Measurements from ENCODE around the gene XXYLT1. TPM values are rescaled to one million over a fixed set of nuclear protein-coding genes. Genes with fewer than 3 reads are reported as not detected.

The XXYLT1 gene
- total RNA-seq, 1 experiment from 2014 or later: 53.9 TPM

- no TSS peak for BruUV-seq (replicated peaks)
- no peaks in the 10 kb centered on the region for H3K36me3 ChIP-seq (ENCODE audit: insufficient read depth, low read length, poor library complexity, severe bottlenecking)
- no peaks in the 10 kb centered on the region for H3K9me3 ChIP-seq (ENCODE audit: low read depth, low read length, poor library complexity, severe bottlenecking)
- TF ChIP-seq EZH2 (IDR thresholded peaks at IDR 0.05; ENCODE audit: borderline replicate concordance, low read depth, low read length, poor library complexity, severe bottlenecking) (no peak), CTCF (conservative IDR thresholded peaks at IDR 0.05; ENCODE audit: low read depth, low read length) (no peak)
- no peak overlapping the region for H3K4me3 ChIP-seq (ENCODE audit: low read depth, low read length, poor library complexity, severe bottlenecking)
- DNase-seq (ENCODE audit: low spot score): no peak
- CTCF ChIA-PET: no interaction called here
- POLR2A ChIA-PET (ENCODE audit: low non-redundant PET): no interaction called here
- H3K27me3 ChIP-seq (replicated peaks; ENCODE audit: insufficient read depth, low read depth, low read length, poor library complexity): no peaks in the 10 kb centered on the region
- no peaks in the 10 kb centered on the region for H3K4me1 ChIP-seq (ENCODE audit: insufficient read depth, low read length, poor library complexity, severe bottlenecking)
- intact Hi-C loops (cut with micrococcal nuclease; ENCODE audit: unreplicated experiment): no loop called here
- no peak overlapping the region for H3K27ac ChIP-seq (ENCODE audit: low read depth, low read length, poor library complexity, severe bottlenecking)
Observed at GRCh38 chr3:195058336-195059005, 212.5 kb downstream of the XXYLT1 start.

GRCh38 chr3:195057716-195058115, 213.2 kb downstream of the XXYLT1 start:
- Histone ChIP-seq H3K27ac (ENCODE audit: low read depth, low read length, poor library complexity, severe bottlenecking) (no peak overlapping the region), H3K9me3 (ENCODE audit: low read depth, low read length, poor library complexity, severe bottlenecking) (no peaks in the 10 kb centered on the region), H3K4me3 (ENCODE audit: low read depth, low read length, poor library complexity, severe bottlenecking) (no peak overlapping the region), H3K36me3 (ENCODE audit: insufficient read depth, low read length, poor library complexity, severe bottlenecking) (no peaks in the 10 kb centered on the region), H3K4me1 (ENCODE audit: insufficient read depth, low read length, poor library complexity, severe bottlenecking) (no peaks in the 10 kb centered on the region), H3K27me3 (replicated peaks; ENCODE audit: insufficient read depth, low read depth, low read length, poor library complexity) (no peaks in the 10 kb centered on the region)
- no peak for DNase-seq (ENCODE audit: low spot score)
- intact Hi-C loops (cut with micrococcal nuclease; ENCODE audit: unreplicated experiment): no loop called here
- ChIA-PET CTCF (no interaction called here), POLR2A (ENCODE audit: low non-redundant PET) (no interaction called here)
- no peak for TF ChIP-seq EZH2 (IDR thresholded peaks at IDR 0.05; ENCODE audit: borderline replicate concordance, low read depth, low read length, poor library complexity, severe bottlenecking)
- TF ChIP-seq CTCF (conservative IDR thresholded peaks at IDR 0.05; ENCODE audit: low read depth, low read length): no peak
- no TSS peak for BruUV-seq (replicated peaks)

GRCh38 chr3:195056506-195056905, 214.5 kb downstream of the XXYLT1 start:
- Histone ChIP-seq H3K4me1 (ENCODE audit: insufficient read depth, low read length, poor library complexity, severe bottlenecking) (no peaks in the 10 kb centered on the region), H3K4me3 (ENCODE audit: low read depth, low read length, poor library complexity, severe bottlenecking) (no peak overlapping the region), H3K27ac (ENCODE audit: low read depth, low read length, poor library complexity, severe bottlenecking) (no peak overlapping the region), H3K36me3 (ENCODE audit: insufficient read depth, low read length, poor library complexity, severe bottlenecking) (no peaks in the 10 kb centered on the region), H3K27me3 (replicated peaks; ENCODE audit: insufficient read depth, low read depth, low read length, poor library complexity) (no peaks in the 10 kb centered on the region), H3K9me3 (ENCODE audit: low read depth, low read length, poor library complexity, severe bottlenecking) (no peaks in the 10 kb centered on the region)
- ChIA-PET CTCF (no interaction called here), POLR2A (ENCODE audit: low non-redundant PET) (no interaction called here)
- intact Hi-C loops (cut with micrococcal nuclease; ENCODE audit: unreplicated experiment): no loop called here
- DNase-seq (ENCODE audit: low spot score): no peak
- no TSS peak for BruUV-seq (replicated peaks)
- TF ChIP-seq EZH2 (IDR thresholded peaks at IDR 0.05; ENCODE audit: borderline replicate concordance, low read depth, low read length, poor library complexity, severe bottlenecking): no peak

- POLR2A ChIA-PET (ENCODE audit: low non-redundant PET): no interaction called here
- TF ChIP-seq EZH2 (IDR thresholded peaks at IDR 0.05; ENCODE audit: borderline replicate concordance, low read depth, low read length, poor library complexity, severe bottlenecking): no peak
- TF ChIP-seq CTCF (conservative IDR thresholded peaks at IDR 0.05; ENCODE audit: low read depth, low read length): no peak
- Histone ChIP-seq H3K27me3 (replicated peaks; ENCODE audit: insufficient read depth, low read depth, low read length, poor library complexity) (no peaks in the 10 kb centered on the region), H3K9me3 (ENCODE audit: low read depth, low read length, poor library complexity, severe bottlenecking) (no peaks in the 10 kb centered on the region), H3K36me3 (ENCODE audit: insufficient read depth, low read length, poor library complexity, severe bottlenecking) (no peaks in the 10 kb centered on the region), H3K4me1 (ENCODE audit: insufficient read depth, low read length, poor library complexity, severe bottlenecking) (no peaks in the 10 kb centered on the region), H3K27ac (ENCODE audit: low read depth, low read length, poor library complexity, severe bottlenecking) (no peak overlapping the region), H3K4me3 (ENCODE audit: low read depth, low read length, poor library complexity, severe bottlenecking) (no peak overlapping the region)
- CTCF ChIA-PET: no interaction called here
- intact Hi-C loops (cut with micrococcal nuclease; ENCODE audit: unreplicated experiment): no loop called here
- DNase-seq (ENCODE audit: low spot score): no peak
- BruUV-seq (replicated peaks): no TSS peak
Observed at GRCh38 chr3:195054311-195054710, 216.6 kb downstream of the XXYLT1 start.
